Raji (cell line): ENCODE measurements around the gene COL5A2.

ENCODE experiments used
- POLR2A ChIP-seq: IDR thresholded peaks from 2 replicates; pipeline ENCODE4 v1.6.1; 2011; ENCODE audit warnings: low read depth, low read length, control low read depth; ENCODE audit not compliant: insufficient read depth

COL5A2 gene

GRCh38 chr2:189060096-189060642 lies 119.4 kb downstream of the COL5A2 start:
- TF ChIP-seq POLR2A: no peak

GRCh38 chr2:189057316-189057715 lies 122.2 kb downstream of the COL5A2 start:
- no peak for TF ChIP-seq POLR2A

- no peak for TF ChIP-seq POLR2A
Observed at GRCh38 chr2:189056200-189057106, 123.1 kb downstream of the COL5A2 start.

DNA sequence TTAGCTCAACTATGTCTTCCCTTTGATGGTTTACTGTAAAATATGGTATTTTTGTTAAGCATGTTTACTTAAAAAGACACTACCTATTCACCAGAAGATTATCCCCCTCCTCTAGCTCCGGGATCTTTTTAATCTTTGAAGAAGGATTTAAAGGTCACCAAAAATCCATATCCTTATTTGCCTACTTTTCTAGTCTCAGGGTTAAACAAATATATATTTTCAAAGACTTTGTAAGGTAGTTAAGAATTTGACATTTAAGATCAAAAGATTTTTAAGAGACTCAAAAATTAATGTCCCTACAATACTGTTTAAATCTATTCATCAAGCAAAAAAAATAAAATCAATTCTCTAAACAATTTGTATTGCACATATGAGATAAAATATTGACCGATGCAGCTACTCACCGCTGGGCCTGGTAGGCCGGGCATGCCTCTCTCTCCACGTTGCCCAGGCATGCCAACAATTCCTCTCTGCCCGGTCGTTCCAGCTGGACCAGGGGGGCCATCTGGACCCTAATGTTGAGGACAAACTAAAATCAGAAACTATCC lies 129.3 kb downstream of the COL5A2 start:
- TF ChIP-seq POLR2A: no peak

- TF ChIP-seq POLR2A: no peak
Observed at GRCh38 chr2:189049709-189050164, 129.8 kb downstream of the COL5A2 start.

GRCh38 chr2:189048189-189048588 lies 131.4 kb downstream of the COL5A2 start:
- TF ChIP-seq POLR2A: no peak

- TF ChIP-seq POLR2A: no peak
Observed at GRCh38 chr2:189047171-189047888, 132.2 kb downstream of the COL5A2 start.

- no peak for TF ChIP-seq POLR2A
Observed at GRCh38 chr2:189046320-189046719, 133.2 kb downstream of the COL5A2 start.

- TF ChIP-seq POLR2A: no peak
Observed at GRCh38 chr2:189045836-189046235, 133.7 kb downstream of the COL5A2 start.

- TF ChIP-seq POLR2A: no peak
Observed at GRCh38 chr2:189037518-189037917, 142.0 kb downstream of the COL5A2 start.

DNA sequence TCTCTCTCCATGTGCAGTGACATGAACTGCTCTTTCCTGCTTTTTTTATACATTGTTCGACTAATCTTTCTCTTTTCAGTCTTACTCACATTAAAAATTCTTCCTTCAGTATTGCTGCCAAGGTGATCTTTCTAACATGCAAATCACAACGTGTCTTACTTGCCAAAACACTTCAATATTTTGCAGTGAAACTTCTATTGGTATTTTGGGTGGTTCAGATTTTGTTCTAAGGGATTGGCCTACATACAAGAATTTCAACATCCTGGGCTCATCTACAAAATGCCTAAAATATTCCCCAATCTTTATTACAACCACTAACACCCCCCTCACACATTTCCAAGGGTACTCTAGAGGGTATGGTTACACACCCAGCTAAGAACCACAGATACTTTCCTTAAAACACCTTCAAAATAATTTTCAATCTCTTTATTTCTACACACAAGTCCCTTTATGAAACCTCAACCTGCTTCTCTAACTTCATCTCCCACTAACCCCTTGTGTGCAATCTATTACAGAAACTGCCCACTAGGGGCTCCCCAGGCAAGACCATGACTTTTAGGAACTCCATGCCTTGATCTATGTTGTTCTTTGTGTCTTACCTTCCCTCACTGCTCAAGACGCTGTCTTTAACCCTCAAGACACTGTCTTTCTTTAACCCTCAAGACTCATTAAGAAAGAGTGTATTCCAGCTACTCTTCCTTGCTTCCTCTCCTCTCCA lies 154.5 kb downstream of the COL5A2 start:
- no peak for TF ChIP-seq POLR2A

- no peak for TF ChIP-seq POLR2A
Observed at GRCh38 chr2:189022492-189022891, 157.1 kb downstream of the COL5A2 start.

DNA sequence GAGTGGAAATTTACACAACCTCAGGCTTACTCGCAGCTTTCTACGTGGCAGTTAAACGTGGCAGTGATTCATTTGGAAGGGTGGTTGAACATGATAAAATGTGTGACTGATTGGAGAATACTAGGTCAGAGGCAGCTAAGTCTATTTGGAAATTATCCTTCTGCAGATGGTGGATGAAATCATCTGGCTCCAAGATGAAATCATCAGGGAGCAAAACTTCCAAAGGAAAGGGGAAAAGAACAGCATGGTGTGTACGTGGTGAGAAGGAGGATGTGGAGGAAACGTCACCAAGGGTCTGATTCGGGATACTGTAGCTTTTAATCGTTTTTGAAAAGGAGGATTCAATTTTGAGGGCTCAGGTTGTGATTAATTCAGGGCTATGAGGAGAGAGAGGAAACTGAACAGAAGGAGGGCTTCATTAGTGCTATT lies 157.5 kb downstream of the COL5A2 start:
- no peak for TF ChIP-seq POLR2A

- TF ChIP-seq POLR2A: no peak
Observed at GRCh38 chr2:189020179-189020578, 159.4 kb downstream of the COL5A2 start.

DNA sequence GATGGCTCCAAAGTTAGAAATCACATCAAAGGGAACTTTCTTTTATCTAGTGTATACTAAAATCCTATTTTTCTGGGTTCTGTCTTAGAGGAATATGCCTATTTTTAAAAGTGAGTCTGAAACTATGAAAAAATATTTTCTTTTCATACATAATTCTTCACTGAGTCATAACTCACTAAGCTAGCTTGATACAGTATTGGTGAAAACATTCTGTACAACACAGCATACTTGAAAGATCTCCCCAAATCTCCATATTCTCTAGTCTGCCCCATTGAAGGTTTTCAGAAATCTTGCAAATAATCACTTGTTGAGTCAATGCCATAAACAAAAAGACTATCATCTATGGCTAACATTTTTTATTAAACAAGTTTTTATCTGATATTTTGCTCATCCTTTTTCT lies 160.9 kb downstream of the COL5A2 start:
- no peak for TF ChIP-seq POLR2A
